DOHH2 (cell line): ENCODE measurements around the gene TOGARAM2.

Experiments used
- H3F3A ChIP-seq: fragments of 200-600 bp; sonication (generic), shearing (Covaris generic); 2 replicates; pipeline ENCODE4 v1.6.0; 2016; ENCODE audit warnings: antibody characterized with exemption, mild to moderate bottlenecking; ENCODE audit not compliant: control insufficient read depth, insufficient read depth
- H3K27ac ChIP-seq: fragments of 200-600 bp; sonication (generic); 2 replicates; pipeline ENCODE4 v1.5.1; 2014; ENCODE audit warnings: low read depth, mild to moderate bottlenecking, low read length, moderate library complexity
- H3K27me3 ChIP-seq: fragments of 200-600 bp; sonication (generic); 2 replicates; pipeline ENCODE4 v1.6.1; 2014; ENCODE audit warnings: mild to moderate bottlenecking, low read length, mixed read lengths; ENCODE audit not compliant: control insufficient read depth
- H3K36me3 ChIP-seq: fragments of 200-600 bp; sonication (generic); 2 replicates; pipeline ENCODE4 v1.6.1; 2014; ENCODE audit warnings: mild to moderate bottlenecking, low read length, moderate library complexity, mixed read lengths; ENCODE audit not compliant: control insufficient read depth
- H3K4me1 ChIP-seq: fragments of 200-600 bp; sonication (generic); 2 replicates; pipeline ENCODE4 v1.6.1; 2014; ENCODE audit warnings: mild to moderate bottlenecking, low read length, mixed read lengths; ENCODE audit not compliant: control insufficient read depth
- H3K4me2 ChIP-seq: fragments of 200-600 bp; sonication (generic); 2 replicates; pipeline ENCODE4 v1.6.0; 2014; ENCODE audit warnings: mild to moderate bottlenecking, low read length, moderate library complexity
- H3K4me3 ChIP-seq: fragments of 200-600 bp; sonication (generic); 2 replicates; pipeline ENCODE4 v1.5.1; 2014; ENCODE audit warnings: mild to moderate bottlenecking, low read length, mixed read lengths
- H3K79me2 ChIP-seq: fragments of 200-600 bp; sonication (generic); 2 replicates; pipeline ENCODE4 v1.6.1; 2014; ENCODE audit warnings: mild to moderate bottlenecking, low read length, mixed read lengths; ENCODE audit not compliant: control insufficient read depth
- H3K9me2 ChIP-seq: fragments of 200-600 bp; sonication (generic); replicated peaks from 2 replicates; pipeline ENCODE4 v1.6.1; 2014; ENCODE audit warnings: mild to moderate bottlenecking, low read length, mixed read lengths; ENCODE audit not compliant: control insufficient read depth
- H3K9me3 ChIP-seq: fragments of 200-600 bp; sonication (generic); 2 replicates; pipeline ENCODE4 v1.6.1; 2014; ENCODE audit warnings: antibody characterized with exemption, low read length, mixed read lengths; ENCODE audit not compliant: control insufficient read depth, insufficient read depth
- H4K20me1 ChIP-seq: fragments of 200-600 bp; sonication (generic); 2 replicates; pipeline ENCODE4 v1.6.0; 2014; ENCODE audit warnings: low read depth, mild to moderate bottlenecking, antibody characterized with exemption, low read length, moderate library complexity; ENCODE audit not compliant: control insufficient read depth, insufficient read depth
- CTCF ChIP-seq: fragments of 200-600 bp; sonication (generic); IDR thresholded peaks from one replicate; pipeline ENCODE4 v1.5.1; 2014; ENCODE audit warnings: antibody characterized with exemption, mild to moderate bottlenecking, low read depth, low read length; ENCODE audit not compliant: poor library complexity, severe bottlenecking
- EZH2phosphoT487 ChIP-seq: fragments of 200-600 bp; sonication (generic); IDR thresholded peaks from 2 replicates; pipeline ENCODE4 v1.6.1; 2017; ENCODE audit warnings: borderline replicate concordance, mild to moderate bottlenecking, antibody characterized with exemption, low read length, moderate library complexity, mixed read lengths

TOGARAM2 gene

GRCh38 chr2:28994679-28995078, 13.6 kb downstream of the TOGARAM2 start:
- Histone ChIP-seq H3F3A (no peaks in the 10 kb centered on the region), H3K27me3 (no peaks in the 10 kb centered on the region), H3K79me2 (no peaks in the 10 kb centered on the region), H3K4me1 (no peaks in the 10 kb centered on the region), H3K9me2 (no peaks in the 10 kb centered on the region), H3K4me3 (no peak overlapping the region), H3K27ac (no peak overlapping the region), H3K4me2 (no peak overlapping the region), H4K20me1 (no peaks in the 10 kb centered on the region), H3K36me3 (no peaks in the 10 kb centered on the region), H3K9me3 (no peaks in the 10 kb centered on the region)
- no peak for TF ChIP-seq EZH2phosphoT487
- no peak for TF ChIP-seq CTCF

GRCh38 chr2:28995765-28996750, 15.0 kb downstream of the TOGARAM2 start:
- no peaks in the 10 kb centered on the region for H3K9me3 ChIP-seq
- H4K20me1 ChIP-seq, result no peaks in the 10 kb centered on the region
- H3K4me2 ChIP-seq, result no peak overlapping the region
- H3F3A ChIP-seq, result no peaks in the 10 kb centered on the region
- no peaks in the 10 kb centered on the region for H3K27me3 ChIP-seq
- H3K4me3 ChIP-seq, result no peak overlapping the region
- H3K4me1 ChIP-seq, result peaks cover 6% of the 10 kb centered on the region
- H3K27ac ChIP-seq, result no peak overlapping the region
- H3K79me2 ChIP-seq, result no peaks in the 10 kb centered on the region
- TF ChIP-seq EZH2phosphoT487, result no peak
- TF ChIP-seq CTCF, result no peak
- H3K36me3 ChIP-seq, result no peaks in the 10 kb centered on the region
- H3K9me2 ChIP-seq, result no peaks in the 10 kb centered on the region

- no peaks in the 10 kb centered on the region for H4K20me1 ChIP-seq
- peaks cover 6% of the 10 kb centered on the region for H3K4me1 ChIP-seq
- no peak overlapping the region for H3K4me2 ChIP-seq
- no peak overlapping the region for H3K27ac ChIP-seq
- no peaks in the 10 kb centered on the region for H3K9me3 ChIP-seq
- H3K4me3 ChIP-seq, result no peak overlapping the region
- no peaks in the 10 kb centered on the region for H3K36me3 ChIP-seq
- H3K27me3 ChIP-seq, result no peaks in the 10 kb centered on the region
- no peaks in the 10 kb centered on the region for H3K79me2 ChIP-seq
- no peaks in the 10 kb centered on the region for H3F3A ChIP-seq
- no peak for TF ChIP-seq EZH2phosphoT487
- H3K9me2 ChIP-seq, result no peaks in the 10 kb centered on the region
Observed at GRCh38 chr2:28997237-28997846, 16.2 kb downstream of the TOGARAM2 start.
